GM19025 (cell line): ENCODE measurements around the gene MEI1.
"Not testable (repeated sequence)": the region's sequence is repeated elsewhere in the genome, so short reads cannot be mapped to it uniquely, and the experiment has no call there.

Experiments used
- ATAC-seq: cut with Tn5 transposase; IDR thresholded peaks from one replicate; pipeline ENCODE4 v1.9.1; 2021; ENCODE audit warnings: mild to moderate bottlenecking, low read depth, moderate library complexity; ENCODE audit not compliant: unreplicated experiment

The MEI1 gene

GRCh38 chr22:41733241-41733640 lies 33.9 kb downstream of the MEI1 start:
- not testable (repeated sequence) for ATAC-seq

- no peak for ATAC-seq
Observed at GRCh38 chr22:41739576-41739975, 40.3 kb downstream of the MEI1 start.

- ATAC-seq, result no peak
Observed at GRCh38 chr22:41742918-41743317, 43.6 kb downstream of the MEI1 start.

DNA sequence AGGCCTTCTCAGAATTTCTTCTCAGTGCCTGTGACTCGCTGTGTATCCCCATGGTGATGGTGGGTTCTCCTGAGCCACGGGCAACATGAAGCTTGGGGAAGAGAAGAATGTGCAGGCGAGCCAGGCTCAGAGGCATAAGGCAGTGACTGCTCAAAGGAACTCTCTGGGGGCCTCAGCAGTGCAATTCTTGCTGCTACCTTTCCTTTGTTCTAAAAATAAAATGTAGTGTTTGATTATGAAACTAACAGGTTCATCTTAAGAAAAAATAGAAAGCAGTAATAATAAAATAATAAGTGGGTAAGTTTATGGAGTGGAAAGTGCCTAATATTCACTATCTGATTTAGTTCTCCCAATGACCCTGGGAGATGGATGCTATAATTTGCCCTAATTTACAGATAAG lies 46.7 kb downstream of the MEI1 start:
- no peak for ATAC-seq

DNA sequence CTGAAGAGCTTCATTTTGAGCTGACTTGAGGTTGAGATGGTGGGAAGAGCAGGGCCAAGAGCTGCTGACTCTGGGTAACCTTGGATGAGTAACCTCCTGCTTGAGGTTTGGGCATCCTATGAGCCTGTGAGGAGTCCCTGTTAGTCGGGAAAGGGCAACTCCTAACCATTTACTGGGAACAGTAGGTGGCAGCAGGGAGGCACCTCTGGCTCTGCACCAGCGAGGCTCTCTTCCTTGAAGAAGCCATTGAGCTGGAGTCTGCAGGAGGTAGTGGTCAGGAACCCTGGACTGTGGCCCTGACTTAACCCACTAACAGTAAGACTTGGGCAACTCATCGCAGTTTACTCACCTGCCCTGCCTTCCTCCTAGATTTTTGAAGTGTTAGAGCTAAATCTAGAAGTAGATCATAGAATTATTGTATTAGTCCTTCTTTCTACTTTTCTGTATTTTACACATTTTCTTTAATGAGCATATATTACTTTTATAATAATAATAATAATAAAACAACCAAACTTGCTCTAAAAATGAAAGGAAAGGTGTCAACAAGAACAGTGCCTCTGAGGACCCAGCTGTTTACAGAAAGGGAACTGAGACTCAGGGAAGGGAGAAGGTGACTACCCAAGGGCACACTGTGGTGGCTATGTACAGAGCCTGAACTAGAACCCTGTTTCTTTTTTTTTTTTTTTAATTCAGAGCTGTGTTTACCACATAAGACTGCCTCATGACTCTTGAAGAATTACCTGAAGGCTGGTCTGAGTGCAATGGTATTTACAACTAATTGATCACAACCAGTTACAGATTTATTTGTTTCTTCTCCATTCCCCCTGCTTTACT lies 47.5 kb downstream of the MEI1 start:
- peak; percentile 77 for ATAC-seq

DNA sequence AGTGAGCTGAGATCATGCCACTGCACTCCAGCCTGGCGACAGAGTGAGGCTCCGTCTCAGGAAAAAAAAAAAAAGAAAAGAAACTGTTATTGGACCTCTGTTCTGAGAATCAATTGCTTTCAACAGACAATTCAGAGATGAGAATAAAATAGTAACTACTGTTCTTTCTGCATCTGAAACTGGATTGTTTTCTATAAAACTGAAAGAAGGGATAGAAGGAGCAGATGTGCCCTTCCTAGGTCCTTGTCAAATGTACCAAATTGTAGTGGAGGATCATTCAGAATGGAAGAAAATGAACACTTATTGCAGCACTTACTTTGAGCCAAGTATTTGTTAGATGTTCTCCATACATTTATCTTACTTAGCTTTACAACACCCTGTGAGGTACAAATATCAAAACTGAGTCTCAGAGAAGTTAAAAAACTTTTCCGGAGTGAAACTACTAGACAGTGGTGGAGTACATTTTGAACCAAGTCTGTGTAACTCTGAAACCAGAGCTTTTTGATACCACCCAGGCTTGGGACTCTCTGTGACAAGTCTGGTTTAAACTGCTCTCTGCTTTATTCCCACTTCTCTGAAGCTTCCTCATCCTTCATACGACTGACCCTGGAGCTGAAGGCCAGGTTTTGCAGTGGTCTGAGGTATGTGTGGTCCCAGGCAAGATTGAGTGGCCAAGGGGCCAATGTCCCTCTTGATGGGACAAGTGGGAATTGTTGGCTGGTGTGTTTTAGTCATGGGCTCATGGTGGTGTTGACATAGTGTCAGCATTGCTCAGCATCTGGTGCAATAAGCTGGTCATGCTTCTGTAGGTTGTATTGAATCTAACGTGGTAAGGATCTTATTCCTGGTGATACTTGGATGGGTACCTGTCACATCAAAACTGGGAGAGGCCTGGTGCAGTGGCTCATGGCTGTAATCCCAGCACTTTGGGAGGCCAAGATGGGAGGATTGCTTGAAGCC lies 53.0 kb downstream of the MEI1 start:
- no peak for ATAC-seq

- ATAC-seq, result no peak
Observed at GRCh38 chr22:41753984-41754383, 54.7 kb downstream of the MEI1 start.

DNA sequence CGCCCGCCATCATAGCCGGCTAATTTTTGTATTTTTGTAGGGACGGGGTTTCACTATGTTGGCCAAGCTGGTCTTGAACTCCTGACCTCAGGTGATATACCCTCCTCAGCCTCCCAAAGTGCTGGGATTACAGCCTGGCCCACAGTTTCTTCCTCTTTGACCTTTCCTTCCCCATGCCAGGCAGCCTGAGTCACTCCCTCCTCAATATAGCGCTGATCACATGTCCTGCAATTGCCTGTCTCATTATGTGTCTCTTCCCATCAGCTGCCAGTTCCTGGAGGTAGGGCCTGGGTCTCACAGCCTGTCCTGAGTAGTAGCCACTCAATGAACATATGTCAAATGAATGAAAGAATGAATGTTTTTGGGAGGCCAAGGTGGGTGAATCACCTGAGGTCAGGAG lies 58.2 kb downstream of the MEI1 start:
- no peak for ATAC-seq

- ATAC-seq, result no peak
Observed at GRCh38 chr22:41758231-41758630, 58.9 kb downstream of the MEI1 start.

DNA sequence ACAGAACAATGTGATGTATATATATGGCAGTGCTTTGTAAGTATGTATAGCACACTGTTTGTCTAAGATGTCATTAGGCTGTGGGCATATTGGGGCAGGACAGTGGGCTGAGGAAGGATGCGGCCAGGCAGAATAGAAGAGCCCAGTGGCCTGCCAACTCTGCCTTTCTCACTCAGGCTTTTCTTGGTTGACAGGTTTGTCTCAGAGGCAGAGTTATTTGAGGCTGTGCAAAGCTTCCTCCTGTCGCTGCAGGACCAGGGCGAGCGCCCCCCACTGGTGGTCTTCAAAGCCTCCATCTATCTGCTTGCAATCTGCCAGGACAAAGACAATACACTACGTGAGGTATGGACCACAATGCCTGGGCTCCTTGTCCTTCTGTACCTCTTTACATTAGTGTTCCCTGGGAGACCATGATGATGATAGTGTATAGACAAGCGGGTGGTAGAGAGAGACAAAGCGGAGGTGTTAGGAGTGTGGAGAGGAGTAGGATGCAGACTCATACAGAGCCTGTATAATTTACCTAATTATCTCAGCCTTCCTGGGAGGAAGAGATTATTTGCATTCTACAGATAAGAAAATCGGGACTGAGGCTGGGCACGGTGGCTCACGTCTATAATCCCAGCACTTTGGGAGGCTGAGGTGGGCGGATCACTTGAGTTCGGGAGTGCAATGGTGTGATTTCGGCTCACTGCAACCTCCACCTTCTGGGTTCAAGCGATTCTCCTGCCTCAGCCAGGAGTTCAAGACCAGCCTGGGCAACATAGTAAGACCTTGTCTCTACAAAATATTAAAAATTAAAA lies 63.9 kb downstream of the MEI1 start:
- ATAC-seq, result no peak

DNA sequence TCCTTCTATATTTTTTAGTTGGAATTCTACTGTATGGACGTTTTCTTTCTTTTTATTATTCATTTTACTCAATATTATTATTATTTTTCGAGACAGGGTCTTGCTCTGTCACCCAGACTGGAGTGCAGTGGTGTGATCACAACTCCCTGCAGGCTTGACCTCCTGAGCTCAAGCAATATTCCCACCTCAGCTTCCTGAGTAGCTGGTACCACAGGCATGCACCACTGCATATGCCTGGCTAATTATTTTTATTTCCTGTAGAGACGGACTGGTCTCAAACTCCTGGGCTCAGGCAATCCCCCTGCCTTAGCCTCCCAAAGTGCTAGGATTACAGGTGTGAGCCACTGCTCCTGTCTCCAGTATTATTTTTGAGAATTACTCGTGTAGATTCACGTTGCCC lies 67.2 kb downstream of the MEI1 start:
- no peak for ATAC-seq

DNA sequence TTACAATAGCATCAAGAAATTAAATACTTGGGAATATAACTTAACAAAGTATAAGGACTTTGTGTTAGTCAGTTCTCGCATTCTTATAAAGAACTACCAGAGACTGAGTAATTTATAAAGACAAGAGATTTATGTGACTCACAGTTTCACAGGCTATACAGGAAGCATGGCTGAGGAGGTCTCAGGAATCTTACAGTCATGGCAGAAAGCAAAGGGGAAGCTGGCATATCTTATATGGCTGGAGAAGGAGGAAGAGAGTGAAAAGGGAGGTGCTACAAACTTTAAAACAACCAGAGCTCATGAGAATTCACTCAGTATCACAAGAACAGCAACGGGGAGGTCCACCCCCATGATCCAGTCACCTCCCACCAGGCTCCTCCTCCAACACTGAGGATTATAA lies 69.1 kb downstream of the MEI1 start:
- ATAC-seq, result no peak

- ATAC-seq, result no peak
Observed at GRCh38 chr22:41770715-41771468, 71.6 kb downstream of the MEI1 start.

- no peak for ATAC-seq
Observed at GRCh38 chr22:41772198-41772597, 72.9 kb downstream of the MEI1 start.

- ATAC-seq, result no peak
Observed at GRCh38 chr22:41772645-41773044, 73.3 kb downstream of the MEI1 start.

DNA sequence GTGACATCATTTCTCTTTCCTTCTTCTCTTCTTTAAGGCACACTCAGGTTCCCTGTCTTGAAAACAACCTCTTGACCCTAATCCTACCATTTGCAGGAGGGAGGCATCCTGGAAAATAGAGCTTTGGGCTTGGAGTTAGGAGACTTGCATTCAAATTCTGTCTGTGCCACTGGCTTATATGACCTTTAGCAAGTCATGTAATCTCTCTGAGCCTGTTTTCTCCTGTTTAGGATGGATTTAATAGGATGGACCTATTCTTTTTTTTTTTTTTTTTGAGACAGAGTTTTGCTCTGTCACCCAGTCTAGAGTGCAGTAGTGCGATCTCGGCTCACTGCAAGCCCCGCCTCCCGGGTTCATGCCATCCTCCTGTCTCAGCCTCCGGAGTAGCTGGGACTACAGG lies 76.0 kb downstream of the MEI1 start:
- no peak for ATAC-seq

DNA sequence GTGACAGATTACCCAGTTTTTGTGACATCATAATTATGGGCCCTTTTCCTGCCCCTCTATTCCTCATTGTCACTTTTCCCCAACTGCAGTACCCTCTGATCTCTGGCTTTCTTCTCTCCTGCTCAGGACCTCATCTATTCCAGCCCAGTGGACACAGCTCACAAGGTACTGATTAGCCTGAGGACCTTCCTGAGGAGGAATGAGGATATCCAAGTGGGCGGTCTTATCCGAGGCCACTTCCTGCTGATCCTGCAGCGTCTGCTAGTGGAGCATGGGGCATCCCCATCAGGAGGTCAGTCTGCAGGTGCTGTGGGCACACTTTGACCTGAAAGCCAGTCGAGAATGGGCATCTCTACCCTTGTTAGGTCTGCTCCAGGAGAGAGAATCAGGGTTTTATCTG lies 76.7 kb downstream of the MEI1 start:
- ATAC-seq, result no peak

GRCh38 chr22:41776381-41776780 lies 77.1 kb downstream of the MEI1 start:
- ATAC-seq, result no peak

DNA sequence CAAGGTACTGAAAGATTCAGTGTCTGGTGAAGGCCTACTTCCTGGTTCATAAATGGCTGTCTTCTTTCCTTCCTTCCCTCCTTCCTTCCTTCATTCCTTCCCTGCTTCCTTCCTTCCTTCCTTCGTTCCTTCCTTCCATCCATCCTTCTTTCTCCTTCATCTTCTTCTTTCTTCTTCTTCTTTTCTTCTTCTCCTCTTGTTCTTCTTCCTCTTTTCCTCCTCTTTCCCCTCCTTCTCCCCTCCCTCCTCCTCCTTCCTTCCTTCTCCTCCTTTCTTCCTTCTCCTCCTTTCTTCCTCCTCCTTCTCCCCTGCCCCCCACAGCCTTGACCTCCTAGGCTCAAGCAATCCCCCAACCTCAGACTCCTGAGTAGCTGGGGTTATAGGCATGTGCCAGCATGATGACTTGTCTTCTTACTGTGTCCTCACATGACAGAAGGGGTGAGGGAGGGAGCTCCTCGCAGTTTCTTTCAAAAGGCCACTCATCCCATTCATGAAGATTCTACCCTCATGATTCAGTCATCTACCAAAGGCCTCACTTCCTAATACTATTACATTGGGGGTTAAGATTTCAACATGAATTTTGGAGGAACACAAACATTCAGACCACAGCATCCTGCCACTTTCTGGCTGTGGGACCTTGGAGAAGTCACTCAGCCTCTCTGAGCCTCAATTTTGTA lies 78.6 kb downstream of the MEI1 start:
- ATAC-seq, result no peak
